ENCODE data around the gene PWWP2A. TPM values are rescaled to one million over a fixed set of nuclear protein-coding genes. Genes with fewer than 3 reads are reported as not detected.

Gene PWWP2A
- total and polyA plus RNA-seq, 10 of the 15 experiments (the other 5 are each of a cell fraction or from before 2014, with no cell fraction given), result 5.7 to 26.1 (median 17.7) TPM

GRCh38 chr5:160054047-160054446 is 65.2 kb downstream of the PWWP2A start:
- intact Hi-C loops (cut with micrococcal nuclease; ENCODE audit: unreplicated experiment), result no loop called here
- SMC1A ChIA-PET (ENCODE audit: uncharacterized antibody, unreplicated experiment), result interaction anchor here (1.0 to 2.0 kb wide), 2 partner anchors 13 to 32 kb away, joined by 3 to 4 read pairs; no protein-coding TSS in a partner anchor
- CTCF ChIA-PET, result interaction anchor here (1.0 to 1.2 kb wide), 2 partner anchors 32 to 297 kb away, joined by 3 to 6 read pairs; no protein-coding TSS in a partner anchor
- no peak for TF ChIP-seq FOS (IDR thresholded peaks at IDR 0.05; ENCODE audit: borderline replicate concordance, extremely low read depth, insufficient read length)
- TF ChIP-seq BHLHE40 (IDR thresholded peaks at IDR 0.05; ENCODE audit: borderline replicate concordance in 1 of 2, low read depth in 2 of 2, low read length in 1 of 2), result no peak
- no peak for TF ChIP-seq STAT1 (conservative IDR thresholded peaks at IDR 0.05)
- TF ChIP-seq, protein P1, sequence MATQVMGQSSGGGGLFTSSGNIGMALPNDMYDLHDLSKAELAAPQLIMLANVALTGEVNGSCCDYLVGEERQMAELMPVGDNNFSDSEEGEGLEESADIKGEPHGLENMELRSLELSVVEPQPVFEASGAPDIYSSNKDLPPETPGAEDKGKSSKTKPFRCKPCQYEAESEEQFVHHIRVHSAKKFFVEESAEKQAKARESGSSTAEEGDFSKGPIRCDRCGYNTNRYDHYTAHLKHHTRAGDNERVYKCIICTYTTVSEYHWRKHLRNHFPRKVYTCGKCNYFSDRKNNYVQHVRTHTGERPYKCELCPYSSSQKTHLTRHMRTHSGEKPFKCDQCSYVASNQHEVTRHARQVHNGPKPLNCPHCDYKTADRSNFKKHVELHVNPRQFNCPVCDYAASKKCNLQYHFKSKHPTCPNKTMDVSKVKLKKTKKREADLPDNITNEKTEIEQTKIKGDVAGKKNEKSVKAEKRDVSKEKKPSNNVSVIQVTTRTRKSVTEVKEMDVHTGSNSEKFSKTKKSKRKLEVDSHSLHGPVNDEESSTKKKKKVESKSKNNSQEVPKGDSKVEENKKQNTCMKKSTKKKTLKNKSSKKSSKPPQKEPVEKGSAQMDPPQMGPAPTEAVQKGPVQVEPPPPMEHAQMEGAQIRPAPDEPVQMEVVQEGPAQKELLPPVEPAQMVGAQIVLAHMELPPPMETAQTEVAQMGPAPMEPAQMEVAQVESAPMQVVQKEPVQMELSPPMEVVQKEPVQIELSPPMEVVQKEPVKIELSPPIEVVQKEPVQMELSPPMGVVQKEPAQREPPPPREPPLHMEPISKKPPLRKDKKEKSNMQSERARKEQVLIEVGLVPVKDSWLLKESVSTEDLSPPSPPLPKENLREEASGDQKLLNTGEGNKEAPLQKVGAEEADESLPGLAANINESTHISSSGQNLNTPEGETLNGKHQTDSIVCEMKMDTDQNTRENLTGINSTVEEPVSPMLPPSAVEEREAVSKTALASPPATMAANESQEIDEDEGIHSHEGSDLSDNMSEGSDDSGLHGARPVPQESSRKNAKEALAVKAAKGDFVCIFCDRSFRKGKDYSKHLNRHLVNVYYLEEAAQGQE (IDR thresholded peaks at IDR 0.05; ENCODE audit: low read depth, low read length), result no peak
- TF ChIP-seq, protein P2, sequence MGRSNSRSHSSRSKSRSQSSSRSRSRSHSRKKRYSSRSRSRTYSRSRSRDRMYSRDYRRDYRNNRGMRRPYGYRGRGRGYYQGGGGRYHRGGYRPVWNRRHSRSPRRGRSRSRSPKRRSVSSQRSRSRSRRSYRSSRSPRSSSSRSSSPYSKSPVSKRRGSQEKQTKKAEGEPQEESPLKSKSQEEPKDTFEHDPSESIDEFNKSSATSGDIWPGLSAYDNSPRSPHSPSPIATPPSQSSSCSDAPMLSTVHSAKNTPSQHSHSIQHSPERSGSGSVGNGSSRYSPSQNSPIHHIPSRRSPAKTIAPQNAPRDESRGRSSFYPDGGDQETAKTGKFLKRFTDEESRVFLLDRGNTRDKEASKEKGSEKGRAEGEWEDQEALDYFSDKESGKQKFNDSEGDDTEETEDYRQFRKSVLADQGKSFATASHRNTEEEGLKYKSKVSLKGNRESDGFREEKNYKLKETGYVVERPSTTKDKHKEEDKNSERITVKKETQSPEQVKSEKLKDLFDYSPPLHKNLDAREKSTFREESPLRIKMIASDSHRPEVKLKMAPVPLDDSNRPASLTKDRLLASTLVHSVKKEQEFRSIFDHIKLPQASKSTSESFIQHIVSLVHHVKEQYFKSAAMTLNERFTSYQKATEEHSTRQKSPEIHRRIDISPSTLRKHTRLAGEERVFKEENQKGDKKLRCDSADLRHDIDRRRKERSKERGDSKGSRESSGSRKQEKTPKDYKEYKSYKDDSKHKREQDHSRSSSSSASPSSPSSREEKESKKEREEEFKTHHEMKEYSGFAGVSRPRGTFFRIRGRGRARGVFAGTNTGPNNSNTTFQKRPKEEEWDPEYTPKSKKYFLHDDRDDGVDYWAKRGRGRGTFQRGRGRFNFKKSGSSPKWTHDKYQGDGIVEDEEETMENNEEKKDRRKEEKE (IDR thresholded peaks at IDR 0.05), result no peak
- TF ChIP-seq, protein P3, sequence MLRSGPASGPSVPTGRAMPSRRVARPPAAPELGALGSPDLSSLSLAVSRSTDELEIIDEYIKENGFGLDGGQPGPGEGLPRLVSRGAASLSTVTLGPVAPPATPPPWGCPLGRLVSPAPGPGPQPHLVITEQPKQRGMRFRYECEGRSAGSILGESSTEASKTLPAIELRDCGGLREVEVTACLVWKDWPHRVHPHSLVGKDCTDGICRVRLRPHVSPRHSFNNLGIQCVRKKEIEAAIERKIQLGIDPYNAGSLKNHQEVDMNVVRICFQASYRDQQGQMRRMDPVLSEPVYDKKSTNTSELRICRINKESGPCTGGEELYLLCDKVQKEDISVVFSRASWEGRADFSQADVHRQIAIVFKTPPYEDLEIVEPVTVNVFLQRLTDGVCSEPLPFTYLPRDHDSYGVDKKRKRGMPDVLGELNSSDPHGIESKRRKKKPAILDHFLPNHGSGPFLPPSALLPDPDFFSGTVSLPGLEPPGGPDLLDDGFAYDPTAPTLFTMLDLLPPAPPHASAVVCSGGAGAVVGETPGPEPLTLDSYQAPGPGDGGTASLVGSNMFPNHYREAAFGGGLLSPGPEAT (IDR thresholded peaks at IDR 0.05; ENCODE audit: low read depth), result no peak
- TF ChIP-seq FOXK2 (IDR thresholded peaks at IDR 0.05), result no peak
- no peak for TF ChIP-seq HDGF (IDR thresholded peaks at IDR 0.05)
- TF ChIP-seq NR2F1 (conservative IDR thresholded peaks at IDR 0.05), result no peak
- TF ChIP-seq BMI1 (IDR thresholded peaks at IDR 0.05; ENCODE audit: borderline replicate concordance), result no peak
- TF ChIP-seq ZNF384 (IDR thresholded peaks at IDR 0.05; ENCODE audit: borderline replicate concordance, low read depth, low read length), result no peak
- TF ChIP-seq NBN (IDR thresholded peaks at IDR 0.05), result no peak
- TF ChIP-seq SMAD5 (IDR thresholded peaks at IDR 0.05; ENCODE audit: low read depth), result no peak
- TF ChIP-seq BCL3 (IDR thresholded peaks at IDR 0.05; ENCODE audit: borderline replicate concordance, insufficient read depth, low read depth, low read length, poor library complexity, severe bottlenecking), result no peak
- no peak for TF ChIP-seq SMARCA5 (IDR thresholded peaks at IDR 0.05)

More at GRCh38 chr5:160054047-160054446, 65.2 kb downstream of the PWWP2A start:
- ATAC-seq (no peak), FAIRE-seq (no peak), DNase-seq (ENCODE audit: low read depth, low spot score) (no peak)
- in situ Hi-C loops (cut with MboI), result no loop called here
- no peaks in the 10 kb centered on the region for H3K27me3 ChIP-seq (replicated peaks in 1 of 2; ENCODE audit: control insufficient read depth in 2 of 2, insufficient read depth in 2 of 2, low read length in 1 of 2)
- H3K79me2 ChIP-seq (ENCODE audit: control insufficient read depth, insufficient read depth, low read length), result no peaks in the 10 kb centered on the region
- H3K36me3 ChIP-seq (ENCODE audit: control insufficient read depth in 2 of 2, insufficient read depth in 2 of 2, low read length in 1 of 2), result peaks cover 2 to 16% of the 10 kb centered on the region in 2 experiments
- H3K27ac ChIP-seq (ENCODE audit: control insufficient read depth, insufficient read depth), result no peak overlapping the region
- no peak overlapping the region for H2AFZ ChIP-seq (ENCODE audit: control insufficient read depth, low read depth, low read length)
- no peaks in the 10 kb centered on the region for H3K4me1 ChIP-seq (ENCODE audit: control insufficient read depth, insufficient read depth, low read length)
- no peaks in the 10 kb centered on the region for H3K9me3 ChIP-seq (replicated peaks; ENCODE audit: control insufficient read depth, insufficient read depth, low read length)
- H3K4me3 ChIP-seq, result no peak overlapping the region
- H4K20me1 ChIP-seq (ENCODE audit: control insufficient read depth, insufficient read depth), result no peaks in the 10 kb centered on the region
- WGBS (ENCODE audit: insufficient coverage, insufficient replicate concordance, low lambda C conversion rate, missing lambda C conversion rate), result 100% methylated on average over 1 of the region's 1 CpG
- no peak overlapping the region for H3K4me2 ChIP-seq (ENCODE audit: control insufficient read depth, insufficient read depth)
- BruUV-seq (replicated peaks), result no TSS peak
- POLR2A ChIA-PET, result no interaction called here
- RAD21 ChIA-PET (ENCODE audit: unreplicated experiment), result no interaction called here
- H3K9ac ChIP-seq (ENCODE audit: control insufficient read depth, insufficient read depth, low read length), result no peak overlapping the region

Data from GM12878 (cell line).